K562 (cell line): ENCODE data around the gene GBP7. TPM values are rescaled to one million over a fixed set of nuclear protein-coding genes. Genes with fewer than 3 reads are reported as not detected.

Source experiments
- ATAC-seq: fragments of 200-7000 bp; cut with Tn5 transposase; 3 replicates; pipeline ENCODE4 v1.9.1; 2020; ENCODE audit warnings: moderate library complexity
- BruUV-seq: library from RNA; stranded (reverse); fragments of 400-500 nt; replicated peaks from 2 replicates; lab custom pipeline; 2021; lab: Mats Ljungman, UMichigan
- CTCF ChIA-PET: fragments of 300-600 bp; formaldehyde crosslinking; extraction: SDS; loops from one replicate; lab custom pipeline; 2021; ENCODE audit warnings: low intra/inter-chr PET ratio; lab: Yijun Ruan, JAX
- POLR2A ChIA-PET: fragments of 300-600, 350-650 bp; sonication (Branson Sonifier 250); formaldehyde crosslinking; extraction: SDS; loops from one replicate; lab custom pipeline; 2021; ENCODE audit warnings: antibody characterized with exemption, inconsistent platforms; lab: Yijun Ruan, JAX
- DNase-seq, 4 experiments: peaks; one replicate each; pipeline versions ENCODE4 v3.0.0 to v3.0.0-alpha.2; 2011 to 2018; ENCODE audit warnings: low spot score in 3 of 4, mixed read lengths in 3 of 4; ENCODE audit errors: extremely low read depth in 1 of 4
- FAIRE-seq: peaks from 2 replicates; lab custom pipeline; 2011; peaks lifted over from hg19 to GRCh38; lab: Jason Lieb, UNC
- H2AFZ ChIP-seq: 2 replicates; pipeline ENCODE4 v1.6.0; 2011; ENCODE audit warnings: low read depth, low read length, control low read depth, inconsistent platforms
- H3K27ac ChIP-seq: fragments of 200-600 bp; 3 replicates; pipeline ENCODE4 v1.8.0; 2011; ENCODE audit warnings: low read depth, mild to moderate bottlenecking, control low read depth, inconsistent platforms, low read length, moderate library complexity, mixed read lengths; ENCODE audit errors: extremely low read depth
- H3K27me3 ChIP-seq, 2 experiments: fragments of 300-600 bp in 1 of 2; 2 replicates in 1 of 2; 3 replicates in 1 of 2; pipeline versions ENCODE4 v1.6.0 to v1.8.0; 2011; ENCODE audit warnings: inconsistent platforms in 2 of 2, low read length in 2 of 2, mild to moderate bottlenecking in 1 of 2, mixed read lengths in 1 of 2, moderate library complexity in 1 of 2; ENCODE audit not compliant: control insufficient read depth in 2 of 2, insufficient read depth in 2 of 2
- H3K36me3 ChIP-seq: fragments of 300-600 bp; 3 replicates; pipeline ENCODE4 v1.8.0; 2011; ENCODE audit warnings: mild to moderate bottlenecking, low read length, inconsistent platforms; ENCODE audit not compliant: control insufficient read depth, insufficient read depth
- H3K4me1 ChIP-seq, 2 experiments: fragments of 200-600 bp in 1 of 2; replicated peaks in 1 of 2; 2 replicates in 1 of 2; 3 replicates in 1 of 2; pipeline versions ENCODE4 v1.5.1 to v1.8.0; 2011; ENCODE audit warnings: inconsistent platforms in 2 of 2, low read length in 2 of 2, mild to moderate bottlenecking in 1 of 2, mixed read lengths in 1 of 2, moderate library complexity in 1 of 2; ENCODE audit not compliant: control insufficient read depth in 2 of 2, insufficient read depth in 2 of 2
- H3K4me2 ChIP-seq: 2 replicates; pipeline ENCODE4 v1.6.1; 2011; ENCODE audit warnings: low read length, control low read depth, inconsistent platforms, mixed read lengths; ENCODE audit not compliant: insufficient read depth
- H3K4me3 ChIP-seq: fragments of 200-600 bp; sonication (generic), shearing (Covaris generic); 2 replicates; pipeline ENCODE4 v1.5.1; 2016; ENCODE audit warnings: control low read depth, inconsistent platforms
- H3K79me2 ChIP-seq: fragments of 200-600 bp; 3 replicates; pipeline ENCODE4 v1.8.0; 2011; ENCODE audit warnings: low read length, inconsistent platforms; ENCODE audit not compliant: control insufficient read depth, insufficient read depth
- H3K9ac ChIP-seq, 2 experiments: 2 replicates each; pipeline versions ENCODE4 v1.6.0 to v1.6.1; 2011; ENCODE audit warnings: low read depth in 2 of 2, low read length in 2 of 2, control low read depth in 1 of 2, inconsistent platforms in 1 of 2, mild to moderate bottlenecking in 1 of 2, mixed read lengths in 1 of 2; ENCODE audit not compliant: insufficient read depth in 1 of 2
- H3K9me1 ChIP-seq: one replicate; pipeline ENCODE4 v1.6.0; 2011; ENCODE audit warnings: inconsistent platforms, mild to moderate bottlenecking, low read length, moderate library complexity; ENCODE audit not compliant: control insufficient read depth, insufficient read depth
- H3K9me3 ChIP-seq: replicated peaks from 2 replicates; pipeline ENCODE4 v1.5.1; 2011; ENCODE audit warnings: low read depth, low read length, inconsistent platforms; ENCODE audit not compliant: control insufficient read depth, insufficient read depth
- H4K20me1 ChIP-seq: replicated peaks from 2 replicates; pipeline ENCODE4 v1.6.1; 2011; ENCODE audit warnings: low read length, inconsistent platforms, mixed read lengths; ENCODE audit not compliant: control insufficient read depth, insufficient read depth
- BDP1 ChIP-seq: IDR thresholded peaks from 3 replicates; pipeline ENCODE4 v1.6.1; 2011; ENCODE audit not compliant: insufficient read length, insufficient read depth
- CBFA2T3 ChIP-seq: fragments of 450-650 bp; IDR thresholded peaks from 2 replicates; pipeline ENCODE4 v1.6.1; 2017
- CTCFL ChIP-seq: IDR thresholded peaks from 2 replicates; pipeline ENCODE4 v1.6.1; 2011; ENCODE audit warnings: borderline replicate concordance, low read depth, mild to moderate bottlenecking, moderate library complexity, low read length; ENCODE audit not compliant: insufficient read depth, poor library complexity, severe bottlenecking
- IRF9 ChIP-seq: fragments of 450-650 bp; IDR thresholded peaks from 2 replicates; pipeline ENCODE4 v1.6.1; 2016; ENCODE audit warnings: missing biosample characterization, missing genetic modification characterization
- KAT8 ChIP-seq: fragments of 450-650 bp; IDR thresholded peaks from 2 replicates; pipeline ENCODE4 v1.6.1; 2016; ENCODE audit warnings: low read depth, mild to moderate bottlenecking
- LARP7 ChIP-seq: fragments of 450-650 bp; IDR thresholded peaks from 2 replicates; pipeline ENCODE4 v1.6.1; 2016
- NCOA6 ChIP-seq: fragments of 450-650 bp; IDR thresholded peaks from 2 replicates; pipeline ENCODE4 v1.6.1; 2017; ENCODE audit warnings: mild to moderate bottlenecking
- ZBTB9 ChIP-seq: fragments of 450-650 bp; formaldehyde crosslinking; IDR thresholded peaks from 2 replicates; pipeline ENCODE4 v1.4.0; 2020; ENCODE audit warnings: mild to moderate bottlenecking, moderate library complexity
- ZFP91 ChIP-seq: sonication (generic); formaldehyde crosslinking; IDR thresholded peaks from 2 replicates; pipeline ENCODE4 v1.8.0; 2022; ENCODE audit warnings: mild to moderate bottlenecking, missing genetic modification reagents
- ZNF140 ChIP-seq: fragments of 250-450 bp; sonication (Bioruptor Pico); IDR thresholded peaks from 2 replicates; pipeline ENCODE4 v1.8.0; 2021; ENCODE audit warnings: moderate library complexity, mild to moderate bottlenecking, inconsistent platforms
- in situ Hi-C: fragments of 300-500 bp; cut with MboI; formaldehyde crosslinking; loops from 4 replicates; pipeline ENCODE4 v1.15.0; 2018; ENCODE audit warnings: inconsistent platforms, mixed read lengths
- intact Hi-C: fragments of 100-400 bp; cut with micrococcal nuclease; formaldehyde crosslinking; loops from 2 replicates; pipeline ENCODE4 v1.14.2; 2022
- polyA plus RNA-seq, 8 experiments: library from polyadenylated mRNA; depleted of rRNA in 4 of 8; stranded (reverse) in 5 of 8; unstranded in 3 of 8; fragments of >200 nt; fragmentation: Nextera tagmentation in 2 of 8; fragmentation: Illumina TruSeq in 1 of 8; extraction: Ambion mirVana in 2 of 8; extraction: Trizol in 1 of 8; gene quantifications; 2 replicates each; pipeline versions ENCODE4 v1.2.1 to v1.2.3, GENCODE V29; 2011 to 2014; ENCODE audit warnings: inconsistent platforms in 1 of 8, missing spikeins in 1 of 8
- total RNA-seq, 7 experiments: library from RNA; depleted of rRNA in 6 of 7; stranded (reverse); fragments of >200 nt in 6 of 7; fragmentation: Illumina TruSeq in 2 of 7; extraction: Trizol in 2 of 7; gene quantifications; 2 replicates each; pipeline versions ENCODE4 v1.2.1 to v1.2.3, GENCODE V29; 2011 to 2021; ENCODE audit warnings: low replicate concordance in 1 of 7

Gene GBP7
- total and polyA plus RNA-seq, 9 of the 15 experiments (the other 6 are each of a cell fraction or from before 2014, with no cell fraction given): 0.03 TPM; not detected in 8

GRCh38 chr1:89102021-89102420 lies 73.8 kb downstream of the GBP7 start:
- Histone ChIP-seq H4K20me1 (no peaks in the 10 kb centered on the region), H3K79me2 (no peaks in the 10 kb centered on the region), H3K9me1 (no peaks in the 10 kb centered on the region), H3K4me2 (no peak overlapping the region), H3K9me3 (no peaks in the 10 kb centered on the region), H3K9ac (no peak overlapping the region), H3K4me3 (no peak overlapping the region), H3K4me1 (no peaks in the 10 kb centered on the region), H3K36me3 (no peaks in the 10 kb centered on the region), H2AFZ (no peak overlapping the region), H3K27me3 (no peaks in the 10 kb centered on the region), H3K27ac (no peak overlapping the region)
- ChIA-PET CTCF (no interaction called here), POLR2A (no interaction called here)
- in situ Hi-C loops: loop anchor here (25.0 kb wide), 1 partner anchor 885 kb away; the partner anchor contains the start of gene ZNF326
- no TSS peak for BruUV-seq
- intact Hi-C loops: no loop called here
- TF ChIP-seq BDP1: no peak
- no peak for TF ChIP-seq LARP7
- no peak for TF ChIP-seq ZBTB9 (CRISPR knock-in tag)
- no peak for TF ChIP-seq CBFA2T3
- no peak for TF ChIP-seq IRF9 (tag)
- TF ChIP-seq CTCFL: no peak
- no peak for TF ChIP-seq NCOA6
- no peak for TF ChIP-seq ZFP91 (CRISPR knock-in tag)
- TF ChIP-seq ZNF140: no peak
- TF ChIP-seq KAT8: no peak
- FAIRE-seq: no peak
- no peak for DNase-seq
- no peak for ATAC-seq
